Measurements from ENCODE around the gene RHBDD2.
"Not testable (repeated sequence)": the region's sequence is repeated elsewhere in the genome, so short reads cannot be mapped to it uniquely, and the experiment has no call there.

DNA sequence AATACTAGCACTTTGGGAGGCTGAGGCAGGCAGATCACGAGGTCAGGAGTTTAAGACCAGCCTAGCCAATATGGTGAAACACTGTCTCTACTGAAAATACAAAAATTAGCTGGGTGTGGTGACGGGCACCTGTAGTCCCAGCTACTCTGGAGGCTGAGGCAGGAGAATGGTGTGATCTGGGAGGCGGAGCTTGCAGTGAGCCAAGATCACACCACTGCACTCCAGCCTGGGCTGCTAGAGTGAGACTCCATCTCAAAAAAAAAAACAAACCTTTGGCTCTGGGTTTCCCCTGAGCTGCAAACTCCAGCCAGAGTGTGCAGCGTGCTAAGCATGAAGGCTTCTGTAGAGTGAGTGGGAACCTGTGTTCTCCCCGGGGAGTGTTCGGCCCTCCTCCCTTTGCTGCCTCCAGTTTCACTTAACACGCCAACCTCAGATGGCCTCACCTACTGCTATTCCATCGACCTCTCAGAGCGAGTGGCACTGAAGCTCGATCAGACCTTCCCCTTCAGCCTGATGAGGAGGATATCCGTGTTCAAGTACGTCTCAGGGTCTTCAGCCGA, 4.5 kb downstream of the RHBDD2 start:
- not testable (repeated sequence) for TF ChIP-seq YY1 (IDR thresholded peaks at IDR 0.05)
- TF ChIP-seq, protein P1, sequence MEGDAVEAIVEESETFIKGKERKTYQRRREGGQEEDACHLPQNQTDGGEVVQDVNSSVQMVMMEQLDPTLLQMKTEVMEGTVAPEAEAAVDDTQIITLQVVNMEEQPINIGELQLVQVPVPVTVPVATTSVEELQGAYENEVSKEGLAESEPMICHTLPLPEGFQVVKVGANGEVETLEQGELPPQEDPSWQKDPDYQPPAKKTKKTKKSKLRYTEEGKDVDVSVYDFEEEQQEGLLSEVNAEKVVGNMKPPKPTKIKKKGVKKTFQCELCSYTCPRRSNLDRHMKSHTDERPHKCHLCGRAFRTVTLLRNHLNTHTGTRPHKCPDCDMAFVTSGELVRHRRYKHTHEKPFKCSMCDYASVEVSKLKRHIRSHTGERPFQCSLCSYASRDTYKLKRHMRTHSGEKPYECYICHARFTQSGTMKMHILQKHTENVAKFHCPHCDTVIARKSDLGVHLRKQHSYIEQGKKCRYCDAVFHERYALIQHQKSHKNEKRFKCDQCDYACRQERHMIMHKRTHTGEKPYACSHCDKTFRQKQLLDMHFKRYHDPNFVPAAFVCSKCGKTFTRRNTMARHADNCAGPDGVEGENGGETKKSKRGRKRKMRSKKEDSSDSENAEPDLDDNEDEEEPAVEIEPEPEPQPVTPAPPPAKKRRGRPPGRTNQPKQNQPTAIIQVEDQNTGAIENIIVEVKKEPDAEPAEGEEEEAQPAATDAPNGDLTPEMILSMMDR (IDR thresholded peaks at IDR 0.05; ENCODE audit: low read depth, low read length, missing input control), result not testable (repeated sequence)
- TF ChIP-seq, protein P2, sequence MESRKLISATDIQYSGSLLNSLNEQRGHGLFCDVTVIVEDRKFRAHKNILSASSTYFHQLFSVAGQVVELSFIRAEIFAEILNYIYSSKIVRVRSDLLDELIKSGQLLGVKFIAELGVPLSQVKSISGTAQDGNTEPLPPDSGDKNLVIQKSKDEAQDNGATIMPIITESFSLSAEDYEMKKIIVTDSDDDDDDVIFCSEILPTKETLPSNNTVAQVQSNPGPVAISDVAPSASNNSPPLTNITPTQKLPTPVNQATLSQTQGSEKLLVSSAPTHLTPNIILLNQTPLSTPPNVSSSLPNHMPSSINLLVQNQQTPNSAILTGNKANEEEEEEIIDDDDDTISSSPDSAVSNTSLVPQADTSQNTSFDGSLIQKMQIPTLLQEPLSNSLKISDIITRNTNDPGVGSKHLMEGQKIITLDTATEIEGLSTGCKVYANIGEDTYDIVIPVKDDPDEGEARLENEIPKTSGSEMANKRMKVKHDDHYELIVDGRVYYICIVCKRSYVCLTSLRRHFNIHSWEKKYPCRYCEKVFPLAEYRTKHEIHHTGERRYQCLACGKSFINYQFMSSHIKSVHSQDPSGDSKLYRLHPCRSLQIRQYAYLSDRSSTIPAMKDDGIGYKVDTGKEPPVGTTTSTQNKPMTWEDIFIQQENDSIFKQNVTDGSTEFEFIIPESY (IDR thresholded peaks at IDR 0.05), result not testable (repeated sequence)

Data from liver (tissue), 2 donors.